HEK293 (cell line): Measurements from ENCODE around the gene BHLHE41.

Source experiments
- CTCF ChIA-PET: fragments of 350-600 bp; formaldehyde crosslinking; extraction: SDS; loops from one replicate; lab custom pipeline; 2021; ENCODE audit warnings: antibody characterized with exemption; lab: Yijun Ruan, JAX
- POLR2A ChIA-PET: fragments of 300-600 bp; formaldehyde crosslinking; extraction: SDS; loops from one replicate; lab custom pipeline; 2020; ENCODE audit warnings: antibody characterized with exemption, inconsistent platforms; lab: Yijun Ruan, JAX
- H3K27ac ChIP-seq: fragments of 200-500 bp; sonication (Bioruptor generic); 2 replicates; pipeline ENCODE4 v1.5.1; 2014; ENCODE audit warnings: low read depth, low read length, control low read depth, inconsistent platforms; ENCODE audit errors: extremely low read depth
- H3K36me3 ChIP-seq, 2 experiments: fragments of 200-500 bp in 1 of 2; sonication (Bioruptor generic) in 1 of 2; 1 replicate in 1 of 2; 2 replicates in 1 of 2; pipeline ENCODE4 v1.5.1; 2014 to 2017; ENCODE audit warnings: inconsistent platforms in 2 of 2, low read length in 2 of 2; ENCODE audit not compliant: control insufficient read depth in 2 of 2, insufficient read depth in 1 of 2
- H3K4me1 ChIP-seq: fragments of 200-500 bp; sonication (Bioruptor generic); 2 replicates; pipeline ENCODE4 v1.5.1; 2014; ENCODE audit warnings: mild to moderate bottlenecking, low read length, inconsistent platforms; ENCODE audit not compliant: control insufficient read depth, insufficient read depth
- H3K4me3 ChIP-seq: 2 replicates; pipeline ENCODE4 v1.5.1; 2011; ENCODE audit warnings: low read depth, mild to moderate bottlenecking, control low read depth, low read length, moderate library complexity
- H3K9me3 ChIP-seq: fragments of 200-500 bp; sonication (Bioruptor generic); 2 replicates; pipeline ENCODE4 v1.5.1; 2014; ENCODE audit warnings: low read depth, low read length, inconsistent platforms; ENCODE audit not compliant: control insufficient read depth, insufficient read depth
- HOXC10 ChIP-seq: sonication (generic); formaldehyde crosslinking; IDR thresholded peaks from 2 replicates; pipeline ENCODE4 v1.8.1; 2023; ENCODE audit warnings: mild to moderate bottlenecking, missing genetic modification reagents
- IKZF3 ChIP-seq: fragments of 450-650 bp; IDR thresholded peaks from 2 replicates; pipeline ENCODE4 v1.5.0; 2018; ENCODE audit warnings: missing biosample characterization, mild to moderate bottlenecking, missing genetic modification characterization, moderate library complexity
- WT1 ChIP-seq: fragments of 450-650 bp; formaldehyde crosslinking; IDR thresholded peaks from 2 replicates; pipeline ENCODE4 v1.5.1; 2016; ENCODE audit warnings: missing biosample characterization, missing genetic modification characterization
- YY1 ChIP-seq: fragments of 450-650 bp; formaldehyde crosslinking; IDR thresholded peaks from 2 replicates; pipeline ENCODE4 v1.5.1; 2018; ENCODE audit warnings: missing biosample characterization, missing genetic modification characterization
- ZBTB20 ChIP-seq: fragments of 450-650 bp; formaldehyde crosslinking; IDR thresholded peaks from 2 replicates; pipeline ENCODE4 v1.5.1; 2016; ENCODE audit warnings: missing biosample characterization, missing genetic modification characterization
- ZNF132 ChIP-seq: fragments of 450-650 bp; formaldehyde crosslinking; IDR thresholded peaks from 2 replicates; pipeline ENCODE4 v1.5.1; 2017; ENCODE audit warnings: missing biosample characterization, missing genetic modification characterization, borderline replicate concordance
- ZNF133 ChIP-seq: fragments of 450-650 bp; formaldehyde crosslinking; IDR thresholded peaks from 2 replicates; pipeline ENCODE4 v1.5.1; 2016; ENCODE audit warnings: missing biosample characterization, missing genetic modification characterization
- ZNF146 ChIP-seq: fragments of 450-650 bp; formaldehyde crosslinking; IDR thresholded peaks from 2 replicates; pipeline ENCODE4 v1.5.1; 2016; ENCODE audit warnings: missing biosample characterization, missing genetic modification characterization
- ZNF202 ChIP-seq: fragments of 450-650 bp; formaldehyde crosslinking; IDR thresholded peaks from 2 replicates; pipeline ENCODE4 v1.5.1; 2016; ENCODE audit warnings: missing biosample characterization, missing genetic modification characterization, borderline replicate concordance
- ZNF433 ChIP-seq: fragments of 450-650 bp; formaldehyde crosslinking; IDR thresholded peaks from 2 replicates; pipeline ENCODE4 v1.5.1; 2016; ENCODE audit warnings: missing biosample characterization, missing genetic modification characterization, low read depth
- ZNF510 ChIP-seq: fragments of 450-650 bp; formaldehyde crosslinking; IDR thresholded peaks from 2 replicates; pipeline ENCODE4 v1.5.1; 2018; ENCODE audit warnings: mild to moderate bottlenecking, missing genetic modification characterization, missing biosample characterization; ENCODE audit not compliant: insufficient replicate concordance
- ZNF530 ChIP-seq: fragments of 450-650 bp; formaldehyde crosslinking; IDR thresholded peaks from 2 replicates; pipeline ENCODE4 v1.5.1; 2016; ENCODE audit warnings: low read depth, missing biosample characterization, missing genetic modification characterization
- ZNF747 ChIP-seq: fragments of 450-650 bp; formaldehyde crosslinking; IDR thresholded peaks from 2 replicates; pipeline ENCODE4 v1.5.1; 2016; ENCODE audit warnings: missing biosample characterization, missing genetic modification characterization
- ZNF76 ChIP-seq: fragments of 450-650 bp; formaldehyde crosslinking; IDR thresholded peaks from 2 replicates; pipeline ENCODE4; 2016; ENCODE audit warnings: low read depth, missing biosample characterization, missing genetic modification characterization, borderline replicate concordance
- TF ChIP-seq, protein P1 (sequence below): fragments of 450-650 bp; formaldehyde crosslinking; IDR thresholded peaks from 2 replicates; pipeline ENCODE4 v1.5.1; 2016; ENCODE audit warnings: missing biosample characterization, missing genetic modification characterization
- TF ChIP-seq, protein P2 (sequence below): fragments of 450-650 bp; formaldehyde crosslinking; IDR thresholded peaks from 2 replicates; pipeline ENCODE4 v1.5.1; 2016; ENCODE audit warnings: missing biosample characterization, missing genetic modification characterization
- TF ChIP-seq, protein P3 (sequence below): fragments of 450-650 bp; formaldehyde crosslinking; IDR thresholded peaks from 2 replicates; pipeline ENCODE4 v1.5.1; 2016; ENCODE audit warnings: missing biosample characterization, missing genetic modification characterization
- TF ChIP-seq, protein P4 (sequence below): fragments of 450-650 bp; formaldehyde crosslinking; IDR thresholded peaks from 2 replicates; pipeline ENCODE4 v1.5.1; 2016; ENCODE audit warnings: missing biosample characterization, missing genetic modification characterization
- TF ChIP-seq, protein P5 (sequence below): fragments of 450-650 bp; formaldehyde crosslinking; IDR thresholded peaks from 2 replicates; pipeline ENCODE4 v1.5.1; 2016; ENCODE audit warnings: missing biosample characterization, missing genetic modification characterization, borderline replicate concordance

The BHLHE41 gene

DNA sequence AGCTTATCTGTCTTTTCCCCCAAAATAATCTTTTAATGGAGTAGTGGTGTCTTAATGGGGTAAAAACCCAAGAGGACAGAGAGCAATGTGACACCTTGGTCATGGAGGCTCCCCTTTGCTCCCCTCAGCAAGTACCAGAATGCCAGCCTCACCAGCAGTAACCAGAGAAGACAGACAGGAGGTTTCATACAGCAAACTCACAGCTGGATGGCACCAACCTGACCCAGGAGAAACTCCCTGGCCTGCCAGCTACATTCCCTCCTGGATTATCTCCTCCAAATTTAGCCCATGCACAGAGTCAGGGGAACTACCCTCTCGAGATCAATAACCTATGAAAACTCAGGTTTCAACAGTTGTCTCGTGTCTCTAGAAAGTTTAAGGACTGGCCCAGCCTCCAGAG lies 15.9 kb downstream of the BHLHE41 start:
- H3K9me3 ChIP-seq: no peaks in the 10 kb centered on the region
- H3K4me1 ChIP-seq: peaks cover 8% of the 10 kb centered on the region
- CTCF ChIA-PET: interaction anchor here (0.6 to 1.1 kb wide), 4 partner anchors 11 to 544 kb away, joined by 3 read pairs; no protein-coding TSS in a partner anchor
- no peak overlapping the region for H3K27ac ChIP-seq
- no peak overlapping the region for H3K4me3 ChIP-seq
- TF ChIP-seq ZNF433 (tag by site-specific recombination) (no peak), HOXC10 (CRISPR knock-in tag) (no peak), YY1 (tag by site-specific recombination) (no peak), IKZF3 (tag by site-specific recombination) (no peak), ZNF510 (tag by site-specific recombination) (no peak), WT1 (tag by site-specific recombination) (no peak), ZBTB20 (tag by site-specific recombination) (no peak), ZNF133 (no peak), ZNF530 (tag by site-specific recombination) (no peak), ZNF146 (no peak), ZNF132 (tag by site-specific recombination) (no peak), ZNF76 (tag by site-specific recombination) (no peak), ZNF202 (tag by site-specific recombination) (no peak), ZNF747 (tag by site-specific recombination) (no peak)
- TF ChIP-seq, protein P1, sequence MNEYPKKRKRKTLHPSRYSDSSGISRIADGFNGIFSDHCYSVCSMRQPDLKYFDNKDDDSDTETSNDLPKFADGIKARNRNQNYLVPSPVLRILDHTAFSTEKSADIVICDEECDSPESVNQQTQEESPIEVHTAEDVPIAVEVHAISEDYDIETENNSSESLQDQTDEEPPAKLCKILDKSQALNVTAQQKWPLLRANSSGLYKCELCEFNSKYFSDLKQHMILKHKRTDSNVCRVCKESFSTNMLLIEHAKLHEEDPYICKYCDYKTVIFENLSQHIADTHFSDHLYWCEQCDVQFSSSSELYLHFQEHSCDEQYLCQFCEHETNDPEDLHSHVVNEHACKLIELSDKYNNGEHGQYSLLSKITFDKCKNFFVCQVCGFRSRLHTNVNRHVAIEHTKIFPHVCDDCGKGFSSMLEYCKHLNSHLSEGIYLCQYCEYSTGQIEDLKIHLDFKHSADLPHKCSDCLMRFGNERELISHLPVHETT (tag by site-specific recombination): no peak
- TF ChIP-seq, protein P2, sequence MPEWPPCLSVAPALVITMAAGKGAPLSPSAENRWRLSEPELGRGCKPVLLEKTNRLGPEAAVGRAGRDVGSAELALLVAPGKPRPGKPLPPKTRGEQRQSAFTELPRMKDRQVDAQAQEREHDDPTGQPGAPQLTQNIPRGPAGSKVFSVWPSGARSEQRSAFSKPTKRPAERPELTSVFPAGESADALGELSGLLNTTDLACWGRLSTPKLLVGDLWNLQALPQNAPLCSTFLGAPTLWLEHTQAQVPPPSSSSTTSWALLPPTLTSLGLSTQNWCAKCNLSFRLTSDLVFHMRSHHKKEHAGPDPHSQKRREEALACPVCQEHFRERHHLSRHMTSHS: no peak
- TF ChIP-seq, protein P3, sequence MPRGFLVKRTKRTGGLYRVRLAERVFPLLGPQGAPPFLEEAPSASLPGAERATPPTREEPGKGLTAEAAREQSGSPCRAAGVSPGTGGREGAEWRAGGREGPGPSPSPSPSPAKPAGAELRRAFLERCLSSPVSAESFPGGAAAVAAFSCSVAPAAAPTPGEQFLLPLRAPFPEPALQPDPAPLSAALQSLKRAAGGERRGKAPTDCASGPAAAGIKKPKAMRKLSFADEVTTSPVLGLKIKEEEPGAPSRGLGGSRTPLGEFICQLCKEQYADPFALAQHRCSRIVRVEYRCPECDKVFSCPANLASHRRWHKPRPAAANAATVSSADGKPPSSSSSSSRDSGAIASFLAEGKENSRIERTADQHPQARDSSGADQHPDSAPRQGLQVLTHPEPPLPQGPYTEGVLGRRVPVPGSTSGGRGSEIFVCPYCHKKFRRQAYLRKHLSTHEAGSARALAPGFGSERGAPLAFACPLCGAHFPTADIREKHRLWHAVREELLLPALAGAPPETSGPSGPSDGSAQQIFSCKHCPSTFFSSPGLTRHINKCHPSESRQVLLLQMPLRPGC (tag by site-specific recombination): no peak
- TF ChIP-seq, protein P4, sequence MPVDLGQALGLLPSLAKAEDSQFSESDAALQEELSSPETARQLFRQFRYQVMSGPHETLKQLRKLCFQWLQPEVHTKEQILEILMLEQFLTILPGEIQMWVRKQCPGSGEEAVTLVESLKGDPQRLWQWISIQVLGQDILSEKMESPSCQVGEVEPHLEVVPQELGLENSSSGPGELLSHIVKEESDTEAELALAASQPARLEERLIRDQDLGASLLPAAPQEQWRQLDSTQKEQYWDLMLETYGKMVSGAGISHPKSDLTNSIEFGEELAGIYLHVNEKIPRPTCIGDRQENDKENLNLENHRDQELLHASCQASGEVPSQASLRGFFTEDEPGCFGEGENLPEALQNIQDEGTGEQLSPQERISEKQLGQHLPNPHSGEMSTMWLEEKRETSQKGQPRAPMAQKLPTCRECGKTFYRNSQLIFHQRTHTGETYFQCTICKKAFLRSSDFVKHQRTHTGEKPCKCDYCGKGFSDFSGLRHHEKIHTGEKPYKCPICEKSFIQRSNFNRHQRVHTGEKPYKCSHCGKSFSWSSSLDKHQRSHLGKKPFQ (tag by site-specific recombination): no peak
- TF ChIP-seq, protein P5, sequence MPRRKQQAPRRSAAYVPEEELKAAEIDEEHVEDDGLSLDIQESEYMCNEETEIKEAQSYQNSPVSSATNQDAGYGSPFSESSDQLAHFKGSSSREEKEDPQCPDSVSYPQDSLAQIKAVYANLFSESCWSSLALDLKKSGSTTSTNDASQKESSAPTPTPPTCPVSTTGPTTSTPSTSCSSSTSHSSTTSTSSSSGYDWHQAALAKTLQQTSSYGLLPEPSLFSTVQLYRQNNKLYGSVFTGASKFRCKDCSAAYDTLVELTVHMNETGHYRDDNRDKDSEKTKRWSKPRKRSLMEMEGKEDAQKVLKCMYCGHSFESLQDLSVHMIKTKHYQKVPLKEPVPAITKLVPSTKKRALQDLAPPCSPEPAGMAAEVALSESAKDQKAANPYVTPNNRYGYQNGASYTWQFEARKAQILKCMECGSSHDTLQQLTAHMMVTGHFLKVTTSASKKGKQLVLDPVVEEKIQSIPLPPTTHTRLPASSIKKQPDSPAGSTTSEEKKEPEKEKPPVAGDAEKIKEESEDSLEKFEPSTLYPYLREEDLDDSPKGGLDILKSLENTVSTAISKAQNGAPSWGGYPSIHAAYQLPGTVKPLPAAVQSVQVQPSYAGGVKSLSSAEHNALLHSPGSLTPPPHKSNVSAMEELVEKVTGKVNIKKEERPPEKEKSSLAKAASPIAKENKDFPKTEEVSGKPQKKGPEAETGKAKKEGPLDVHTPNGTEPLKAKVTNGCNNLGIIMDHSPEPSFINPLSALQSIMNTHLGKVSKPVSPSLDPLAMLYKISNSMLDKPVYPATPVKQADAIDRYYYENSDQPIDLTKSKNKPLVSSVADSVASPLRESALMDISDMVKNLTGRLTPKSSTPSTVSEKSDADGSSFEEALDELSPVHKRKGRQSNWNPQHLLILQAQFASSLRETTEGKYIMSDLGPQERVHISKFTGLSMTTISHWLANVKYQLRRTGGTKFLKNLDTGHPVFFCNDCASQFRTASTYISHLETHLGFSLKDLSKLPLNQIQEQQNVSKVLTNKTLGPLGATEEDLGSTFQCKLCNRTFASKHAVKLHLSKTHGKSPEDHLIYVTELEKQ (tag by site-specific recombination): no peak
- TF ChIP-seq, all 188 proteins: peak for 0
- no peaks in the 10 kb centered on the region for H3K36me3 ChIP-seq
- POLR2A ChIA-PET: no interaction called here
